Glomerular endothelial cell (primary cell): Measurements from ENCODE around the gene BET1L. TPM values are rescaled to one million over a fixed set of nuclear protein-coding genes. Genes with fewer than 3 reads are reported as not detected.
"Not testable (repeated sequence)": the region's sequence is repeated elsewhere in the genome, so short reads cannot be mapped to it uniquely, and the experiment has no call there.

Experiments
- DNase-seq: peaks from one replicate; pipeline ENCODE4 v3.0.0-alpha.2; 2011; ENCODE audit warnings: low read depth, low spot score; ENCODE audit errors: extremely low read depth
- total RNA-seq: library from RNA; depleted of rRNA; stranded (reverse); fragments of >200 nt; gene quantifications from 2 replicates; pipeline ENCODE4 v1.2.3, GENCODE V29; 2015

BET1L gene
- total RNA-seq, 1 donor from 2014 or later = 29.1 TPM

GRCh38 chr11:230431-230830, 23.2 kb upstream of the BET1L start:
- no peak for DNase-seq

GRCh38 chr11:227824-228379, 20.7 kb upstream of the BET1L start:
- no peak for DNase-seq

GRCh38 chr11:225734-226453, 18.7 kb upstream of the BET1L start:
- no peak for DNase-seq

GRCh38 chr11:224424-224823, 17.2 kb upstream of the BET1L start:
- DNase-seq = no peak

- DNase-seq = no peak
Observed at GRCh38 chr11:223884-224283, 16.7 kb upstream of the BET1L start.

- DNase-seq = no peak
Observed at GRCh38 chr11:223026-223789, 16.0 kb upstream of the BET1L start.

- DNase-seq = no peak
Observed at GRCh38 chr11:221998-222789, 15.0 kb upstream of the BET1L start.

- no peak for DNase-seq
Observed at GRCh38 chr11:221539-221938, 14.3 kb upstream of the BET1L start.

- not testable (repeated sequence) for DNase-seq
Observed at GRCh38 chr11:220641-221215, 13.5 kb upstream of the BET1L start.

- DNase-seq = no peak
Observed at GRCh38 chr11:218815-219593, 11.8 kb upstream of the BET1L start.

GRCh38 chr11:217704-218103, 10.5 kb upstream of the BET1L start:
- DNase-seq = no peak

GRCh38 chr11:216081-216974, 9.1 kb upstream of the BET1L start:
- DNase-seq = no peak

GRCh38 chr11:215581-216037, 8.4 kb upstream of the BET1L start:
- DNase-seq = no peak

GRCh38 chr11:214083-214482, 6.9 kb upstream of the BET1L start:
- no peak for DNase-seq

- no peak for DNase-seq
Observed at GRCh38 chr11:213111-213510, 5.9 kb upstream of the BET1L start.

GRCh38 chr11:212150-213100, 5.2 kb upstream of the BET1L start:
- no peak for DNase-seq

GRCh38 chr11:211741-212140, 4.5 kb upstream of the BET1L start:
- DNase-seq = no peak

- no peak for DNase-seq
Observed at GRCh38 chr11:211295-211694, 4.1 kb upstream of the BET1L start.
